G401 (cell line): ENCODE data around the gene OR2T11. TPM values are rescaled to one million over a fixed set of nuclear protein-coding genes. Genes with fewer than 3 reads are reported as not detected.

Experiments used
- total RNA-seq: library from RNA; depleted of rRNA; stranded (reverse); fragments of >200 nt; shearing (Covaris generic); gene quantifications from 2 replicates; pipeline ENCODE4 v1.2.3, GENCODE V29; 2014; rRNA removed

The OR2T11 gene
- total RNA-seq, 1 experiment from 2014 or later: not detected

Other genes starting within 250 kb of the OR2T11 start
- gene OR2T1, start 232.0 kb downstream of the OR2T11 start, total RNA-seq: not detected in 2 replicates
- not detected in 2 replicates for gene OR2T2, start 189.5 kb downstream of the OR2T11 start, total RNA-seq
- gene OR2T3, start 161.7 kb downstream of the OR2T11 start, total RNA-seq: not detected in 2 replicates
- not detected in 2 replicates for gene OR2T5, start 146.5 kb downstream of the OR2T11 start, total RNA-seq
- not detected in 2 replicates for gene OR2G6, start 127.0 kb downstream of the OR2T11 start, total RNA-seq
- not detected in 2 replicates for gene OR2T29, start 72.3 kb downstream of the OR2T11 start, total RNA-seq
- gene OR2T34, start 60.3 kb downstream of the OR2T11 start, total RNA-seq: not detected in 2 replicates
- gene OR2T10, start 37.4 kb downstream of the OR2T11 start, total RNA-seq: not detected in 2 replicates
- not detected in 2 replicates for gene OR2T35, start 10.2 kb upstream of the OR2T11 start, total RNA-seq
- not detected in 2 replicates for gene OR2T27, start 20.4 kb upstream of the OR2T11 start, total RNA-seq
- gene OR14I1, start 67.7 kb upstream of the OR2T11 start, total RNA-seq: not detected in 2 replicates
- not detected in 2 replicates for gene LYPD8, start 120.7 kb upstream of the OR2T11 start, total RNA-seq
- gene SH3BP5L, start 190.8 kb upstream of the OR2T11 start, total RNA-seq: 23.1 and 24.6 TPM in 2 replicates
- gene ZNF672, start 203.1 kb upstream of the OR2T11 start, total RNA-seq: 57.1 and 63.1 TPM in 2 replicates
- gene ZNF692, start 224.0 kb upstream of the OR2T11 start, total RNA-seq: 7.9 and 12.7 TPM in 2 replicates